ENCODE results near the gene CLDN20. TPM values are rescaled to one million over a fixed set of nuclear protein-coding genes. Genes with fewer than 3 reads are reported as not detected.

CLDN20 gene
- total RNA-seq, 4 donors from 2014 or later: not detected

DNA sequence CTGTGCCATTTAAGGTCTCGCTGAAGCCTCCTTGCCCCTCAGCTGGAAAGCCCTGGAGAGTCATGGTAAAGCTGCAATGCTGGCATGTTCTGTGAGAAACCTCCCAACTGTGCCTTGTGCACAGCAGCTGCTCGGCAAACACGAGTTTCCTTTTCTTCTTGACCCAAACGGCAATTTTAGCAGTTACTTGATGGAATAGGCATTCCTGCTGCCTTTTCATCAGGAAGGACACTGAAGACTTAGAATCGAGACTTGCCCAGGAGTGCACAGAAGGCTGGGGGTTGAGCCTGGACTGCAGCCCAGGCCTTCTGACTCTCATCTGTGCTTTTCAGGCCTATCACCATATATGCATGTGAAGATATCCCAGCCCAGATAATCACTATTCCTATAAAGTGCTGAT, 28.7 kb upstream of the CLDN20 start:
- peaks cover 0 to 49% (median 45%) of the 10 kb centered on the region in 4 donors for H3K4me1 ChIP-seq
- H3K27me3 ChIP-seq: no peaks in the 10 kb centered on the region
- no peaks in the 10 kb centered on the region for H3K36me3 ChIP-seq
- H3K27ac ChIP-seq (replicated peaks in 1 of 4): peak overlapping the region; percentile 71 to 75 (median 72)
- DNase-seq (ENCODE audit: extremely low spot score): no peak
- H3K4me3 ChIP-seq: no peak overlapping the region
- H3K9me3 ChIP-seq: no peaks in the 10 kb centered on the region
- intact Hi-C loops (cut with DNase I): no loop called here
- TF ChIP-seq POLR2A (IDR thresholded peaks at IDR 0.05; ENCODE audit: low read depth) (no peak), POLR2AphosphoS5 (IDR thresholded peaks at IDR 0.05) (peak in 1 of 2 donors; percentile 11), EP300 (IDR thresholded peaks at IDR 0.05) (no peak)
- TF ChIP-seq, protein P1, sequence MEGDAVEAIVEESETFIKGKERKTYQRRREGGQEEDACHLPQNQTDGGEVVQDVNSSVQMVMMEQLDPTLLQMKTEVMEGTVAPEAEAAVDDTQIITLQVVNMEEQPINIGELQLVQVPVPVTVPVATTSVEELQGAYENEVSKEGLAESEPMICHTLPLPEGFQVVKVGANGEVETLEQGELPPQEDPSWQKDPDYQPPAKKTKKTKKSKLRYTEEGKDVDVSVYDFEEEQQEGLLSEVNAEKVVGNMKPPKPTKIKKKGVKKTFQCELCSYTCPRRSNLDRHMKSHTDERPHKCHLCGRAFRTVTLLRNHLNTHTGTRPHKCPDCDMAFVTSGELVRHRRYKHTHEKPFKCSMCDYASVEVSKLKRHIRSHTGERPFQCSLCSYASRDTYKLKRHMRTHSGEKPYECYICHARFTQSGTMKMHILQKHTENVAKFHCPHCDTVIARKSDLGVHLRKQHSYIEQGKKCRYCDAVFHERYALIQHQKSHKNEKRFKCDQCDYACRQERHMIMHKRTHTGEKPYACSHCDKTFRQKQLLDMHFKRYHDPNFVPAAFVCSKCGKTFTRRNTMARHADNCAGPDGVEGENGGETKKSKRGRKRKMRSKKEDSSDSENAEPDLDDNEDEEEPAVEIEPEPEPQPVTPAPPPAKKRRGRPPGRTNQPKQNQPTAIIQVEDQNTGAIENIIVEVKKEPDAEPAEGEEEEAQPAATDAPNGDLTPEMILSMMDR (IDR thresholded peaks at IDR 0.05): no peak
- 35% methylated on average over 5 of the region's 5 CpGs for WGBS

DNA sequence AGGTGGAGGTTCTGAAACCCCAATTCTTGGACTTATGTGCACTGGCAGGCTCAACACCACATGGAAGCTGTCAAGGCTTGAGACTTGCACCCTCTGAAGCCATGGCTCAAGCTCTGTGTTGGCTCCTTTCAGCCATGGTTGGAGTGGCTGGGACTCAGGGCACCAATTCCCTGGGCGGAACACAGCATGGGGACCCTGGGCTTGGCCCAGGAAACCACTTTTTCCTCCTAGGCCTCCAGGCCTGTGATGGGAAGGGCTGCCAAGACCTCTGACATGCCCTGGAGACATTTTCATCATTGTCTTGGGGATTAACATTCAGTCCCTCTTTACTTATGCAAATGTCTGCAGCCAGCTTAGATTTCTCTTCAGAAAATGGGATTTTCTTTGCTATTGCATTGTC, 26.2 kb upstream of the CLDN20 start:
- no peak overlapping the region for H3K27ac ChIP-seq (replicated peaks in 1 of 4)
- no peaks in the 10 kb centered on the region for H3K27me3 ChIP-seq
- no CpG with 5 or more reads among the region's 1 CpG for WGBS
- intact Hi-C loops (cut with DNase I): no loop called here
- TF ChIP-seq, protein P1 (IDR thresholded peaks at IDR 0.05): no peak
- TF ChIP-seq POLR2AphosphoS5 (IDR thresholded peaks at IDR 0.05) (no peak), EP300 (IDR thresholded peaks at IDR 0.05) (no peak)
- H3K9me3 ChIP-seq: no peaks in the 10 kb centered on the region
- H3K4me1 ChIP-seq: peaks cover 0 to 56% (median 50%) of the 10 kb centered on the region in 4 donors
- no peak for DNase-seq (ENCODE audit: extremely low spot score)
- no peaks in the 10 kb centered on the region for H3K36me3 ChIP-seq
- H3K4me3 ChIP-seq: no peak overlapping the region

DNA sequence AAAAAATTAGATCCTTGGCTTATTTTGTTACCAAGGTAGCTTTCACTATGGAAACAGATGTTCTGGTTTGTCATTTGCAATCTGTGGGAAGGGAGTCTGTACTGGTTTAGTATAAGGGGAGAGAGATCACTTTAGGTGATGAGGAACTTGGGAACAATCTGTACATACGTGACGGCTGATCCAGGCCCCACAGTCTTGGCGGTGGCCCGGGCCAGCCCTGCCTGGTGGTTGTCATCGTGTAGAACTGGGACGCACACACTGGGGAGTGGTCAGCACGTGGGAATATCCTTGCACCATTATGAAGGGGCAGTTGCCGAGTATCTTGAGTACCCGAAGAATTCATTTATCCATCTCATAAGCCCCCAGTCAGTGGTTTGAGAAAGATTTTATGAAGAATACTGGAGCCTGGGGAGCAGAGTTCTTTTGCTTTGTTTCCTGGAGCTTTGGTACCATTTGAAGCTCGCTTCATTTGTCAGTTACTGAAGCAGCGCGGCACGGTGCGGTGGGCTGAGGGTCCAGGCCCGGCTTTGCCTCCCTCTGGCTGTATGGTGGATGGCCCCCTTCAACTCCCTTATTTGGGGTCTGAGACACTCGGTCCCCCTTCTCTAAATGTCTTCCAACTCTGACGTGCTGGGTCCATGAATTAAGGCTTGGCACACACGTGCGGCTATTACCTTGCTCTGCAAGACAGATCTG, 22.8 kb upstream of the CLDN20 start:
- TF ChIP-seq POLR2AphosphoS5 (IDR thresholded peaks at IDR 0.05): peak in 1 of 2 donors; percentile 8
- TF ChIP-seq, protein P1 (IDR thresholded peaks at IDR 0.05): no peak
- Histone ChIP-seq H3K27me3 (no peaks in the 10 kb centered on the region), H3K9me3 (no peaks in the 10 kb centered on the region), H3K4me3 (no peak overlapping the region), H3K36me3 (no peaks in the 10 kb centered on the region), H3K4me1 (peaks cover 0 to 53% (median 31%) of the 10 kb centered on the region in 4 donors), H3K27ac (replicated peaks in 1 of 4) (peak overlapping the region; percentile 48 to 84 (median 74))
- 85% methylated on average over 19 of the region's 19 CpGs for WGBS
- DNase-seq (ENCODE audit: extremely low spot score): no peak
- intact Hi-C loops (cut with DNase I): no loop called here

DNA sequence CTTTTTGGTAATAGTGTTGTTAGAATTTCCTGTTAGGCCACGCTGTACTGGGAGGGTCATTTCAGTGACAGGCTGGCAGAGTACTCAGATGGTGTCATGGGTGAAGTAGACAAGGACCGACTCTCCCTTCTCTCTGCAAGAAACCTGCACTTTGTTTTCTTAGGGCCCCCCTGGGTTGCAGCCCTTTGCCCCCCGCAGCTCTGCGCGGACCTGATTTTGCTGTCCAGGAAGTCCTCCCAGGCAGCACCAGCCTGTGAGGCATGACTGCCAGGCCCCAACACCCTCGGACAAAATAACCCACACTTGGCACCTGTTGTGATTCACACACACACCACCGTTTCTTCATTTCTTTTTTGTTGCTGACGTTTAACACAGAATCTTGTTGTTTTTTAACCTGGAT, 21.8 kb upstream of the CLDN20 start:
- H3K27me3 ChIP-seq: no peaks in the 10 kb centered on the region
- TF ChIP-seq, protein P1 (IDR thresholded peaks at IDR 0.05): no peak
- TF ChIP-seq POLR2AphosphoS5 (IDR thresholded peaks at IDR 0.05) (no peak), EP300 (IDR thresholded peaks at IDR 0.05) (no peak), POLR2A (IDR thresholded peaks at IDR 0.05; ENCODE audit: low read depth) (no peak)
- intact Hi-C loops (cut with DNase I): no loop called here
- no peak overlapping the region for H3K4me3 ChIP-seq
- no peak for DNase-seq (ENCODE audit: extremely low spot score)
- H3K4me1 ChIP-seq: peaks cover 0 to 63% (median 33%) of the 10 kb centered on the region in 4 donors
- 91% methylated on average over 8 of the region's 8 CpGs for WGBS
- no peaks in the 10 kb centered on the region for H3K36me3 ChIP-seq
- H3K9me3 ChIP-seq: no peaks in the 10 kb centered on the region
- peak overlapping the region; percentile 48 to 84 (median 74) for H3K27ac ChIP-seq (replicated peaks in 1 of 4)

DNA sequence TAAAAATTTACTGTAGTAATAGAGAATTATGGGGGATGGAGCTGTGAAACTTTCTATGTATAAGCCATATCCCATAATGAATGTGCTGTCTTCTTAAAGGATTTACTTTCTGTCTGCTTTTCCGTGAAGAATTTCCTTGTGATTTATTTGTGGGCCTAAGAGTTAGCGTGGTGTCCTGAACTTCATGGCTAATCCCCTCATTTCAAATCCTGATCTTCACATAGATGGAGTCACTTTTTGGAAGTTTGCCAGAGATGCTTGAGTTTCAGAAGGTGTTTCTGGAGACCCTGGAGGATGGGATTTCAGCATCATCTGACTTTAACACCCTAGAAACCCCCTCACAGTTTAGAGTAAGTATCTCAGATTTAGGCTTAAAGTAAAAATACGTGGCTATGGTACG, 19.4 kb upstream of the CLDN20 start:
- TF ChIP-seq, protein P1 (IDR thresholded peaks at IDR 0.05): no peak
- TF ChIP-seq POLR2A (IDR thresholded peaks at IDR 0.05; ENCODE audit: low read depth) (no peak), EP300 (IDR thresholded peaks at IDR 0.05) (no peak), POLR2AphosphoS5 (IDR thresholded peaks at IDR 0.05) (no peak)
- no peak overlapping the region for H3K4me3 ChIP-seq
- no peaks in the 10 kb centered on the region for H3K9me3 ChIP-seq
- no peak for DNase-seq (ENCODE audit: extremely low spot score)
- peak overlapping the region; percentile 48 to 84 (median 61) for H3K27ac ChIP-seq (replicated peaks in 1 of 4)
- H3K27me3 ChIP-seq: no peaks in the 10 kb centered on the region
- 77% methylated on average over 4 of the region's 4 CpGs for WGBS
- peaks cover 6 to 82% (median 48%) of the 10 kb centered on the region in 4 donors for H3K4me1 ChIP-seq
- intact Hi-C loops (cut with DNase I): no loop called here
- no peaks in the 10 kb centered on the region for H3K36me3 ChIP-seq
